Trophoblast cell (in vitro differentiated cells and primary cell): ENCODE measurements around the gene INAVA.

ENCODE experiments used
- DNase-seq, 2 donors: peaks; one replicate each; pipeline ENCODE4 v3.0.0-alpha.2; 2016
- H2AFZ ChIP-seq: 2 replicates; pipeline ENCODE4 v1.6.1; 2013; ENCODE audit warnings: low read length, moderate library complexity, mild to moderate bottlenecking; ENCODE audit not compliant: insufficient read depth, poor library complexity
- H2AK5ac ChIP-seq: 2 replicates; pipeline ENCODE4 v1.6.1; 2013; ENCODE audit warnings: mild to moderate bottlenecking, low read length
- H2BK120ac ChIP-seq: 2 replicates; pipeline ENCODE4 v1.6.1; 2013; ENCODE audit warnings: low read length, mild to moderate bottlenecking, moderate library complexity; ENCODE audit not compliant: insufficient read depth, poor library complexity
- H2BK12ac ChIP-seq: 2 replicates; pipeline ENCODE4 v1.6.1; 2013; ENCODE audit warnings: mild to moderate bottlenecking, low read length, moderate library complexity
- H2BK5ac ChIP-seq: 2 replicates; pipeline ENCODE4 v1.6.1; 2013; ENCODE audit warnings: low read length, low read depth, moderate library complexity, mild to moderate bottlenecking; ENCODE audit not compliant: poor library complexity
- H3K14ac ChIP-seq: 2 replicates; pipeline ENCODE4 v1.6.1; 2013; ENCODE audit warnings: mild to moderate bottlenecking, low read length
- H3K18ac ChIP-seq: 2 replicates; pipeline ENCODE4 v1.6.1; 2013; ENCODE audit warnings: mild to moderate bottlenecking, low read length
- H3K23ac ChIP-seq: 2 replicates; pipeline ENCODE4 v1.6.1; 2013; ENCODE audit warnings: low read length
- H3K27ac ChIP-seq: 2 replicates; pipeline ENCODE4 v1.5.1; 2013; ENCODE audit warnings: low read depth, mild to moderate bottlenecking, inconsistent platforms, low read length, moderate library complexity
- H3K27me3 ChIP-seq: 2 replicates; pipeline ENCODE4 v1.6.1; 2013; ENCODE audit warnings: inconsistent platforms, mild to moderate bottlenecking, low read length, moderate library complexity; ENCODE audit not compliant: insufficient read depth
- H3K36me3 ChIP-seq, 2 experiments: 1 replicate in 1 of 2; 2 replicates in 1 of 2; pipeline ENCODE4 v1.6.1; 2013; ENCODE audit warnings: low read length in 2 of 2, mild to moderate bottlenecking in 2 of 2, moderate library complexity in 1 of 2; ENCODE audit not compliant: insufficient read depth in 2 of 2, control insufficient read depth in 1 of 2
- H3K4ac ChIP-seq: 2 replicates; pipeline ENCODE4 v1.6.1; 2013; ENCODE audit warnings: low read depth, mild to moderate bottlenecking, low read length, moderate library complexity
- H3K4me1 ChIP-seq, 2 experiments: 1 replicate in 1 of 2; 2 replicates in 1 of 2; pipeline ENCODE4 v1.6.1; 2013; ENCODE audit warnings: low read length in 2 of 2, mild to moderate bottlenecking in 2 of 2, moderate library complexity in 1 of 2; ENCODE audit not compliant: insufficient read depth in 2 of 2, control insufficient read depth in 1 of 2
- H3K4me2 ChIP-seq: 2 replicates; pipeline ENCODE4 v1.6.1; 2013; ENCODE audit warnings: inconsistent platforms, mild to moderate bottlenecking, low read length, moderate library complexity
- H3K4me3 ChIP-seq: 2 replicates; pipeline ENCODE4 v1.5.1; 2013; ENCODE audit warnings: mild to moderate bottlenecking, low read depth, low read length, inconsistent platforms
- H3K79me1 ChIP-seq: one replicate; pipeline ENCODE4 v1.6.1; 2013; ENCODE audit warnings: low read length
- H3K79me2 ChIP-seq: 2 replicates; pipeline ENCODE4 v1.6.1; 2013; ENCODE audit warnings: low read length, mild to moderate bottlenecking; ENCODE audit not compliant: control insufficient read depth, insufficient read depth, poor library complexity
- H3K9ac ChIP-seq: 2 replicates; pipeline ENCODE4 v1.6.1; 2013; ENCODE audit warnings: mild to moderate bottlenecking, low read length
- H3K9me3 ChIP-seq: 2 replicates; pipeline ENCODE4 v1.6.1; 2013; ENCODE audit warnings: low read depth, mild to moderate bottlenecking, control low read depth, inconsistent platforms, low read length; ENCODE audit not compliant: insufficient read depth
- H4K12ac ChIP-seq: 2 replicates; pipeline ENCODE4 v1.6.1; 2013; ENCODE audit warnings: low read depth, mild to moderate bottlenecking, low read length, moderate library complexity
- H4K8ac ChIP-seq: 2 replicates; pipeline ENCODE4 v1.6.1; 2013; ENCODE audit warnings: low read depth, mild to moderate bottlenecking, low read length, moderate library complexity
- H4K91ac ChIP-seq: one replicate; pipeline ENCODE4 v1.6.1; 2013; ENCODE audit warnings: low read depth, mild to moderate bottlenecking, low read length, moderate library complexity
- WGBS: extraction: QIAGEN DNeasy Blood & Tissue Kit; methylation state at CpG from one replicate; pipeline ENCODE4 v1.1.7; 2013; ENCODE audit warnings: missing lambda C conversion rate; ENCODE audit not compliant: insufficient read length, insufficient coverage; ENCODE audit errors: extremely low coverage; 5-methylcytosine and 5-hydroxymethylcytosine counted together

INAVA gene

DNA sequence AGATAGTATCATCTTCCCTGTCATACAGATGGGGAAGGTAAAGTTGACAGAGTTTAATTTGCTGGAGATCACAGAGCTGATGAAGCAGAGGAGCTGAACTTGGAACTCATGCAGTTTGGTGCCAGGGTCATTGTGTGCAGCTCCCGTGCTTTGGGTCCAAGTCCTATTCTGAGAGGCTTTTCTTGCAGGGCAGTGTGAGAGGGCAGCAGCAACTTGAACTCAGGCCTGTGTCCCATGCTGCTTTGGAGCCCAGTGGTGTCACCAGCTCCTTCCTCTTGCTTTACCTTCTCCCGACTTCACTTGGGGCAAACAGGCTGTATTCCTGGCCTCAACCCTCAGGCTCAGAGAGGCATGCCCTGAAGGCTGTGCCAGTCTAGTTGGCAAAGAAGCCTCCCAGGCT lies 24.7 kb downstream of the INAVA start:
- H3K23ac ChIP-seq = no peak overlapping the region
- no peak overlapping the region for H2BK5ac ChIP-seq
- H3K4ac ChIP-seq = no peak overlapping the region
- no peak overlapping the region for H3K27ac ChIP-seq
- H4K12ac ChIP-seq = no peak overlapping the region
- H2AFZ ChIP-seq = no peak overlapping the region
- H3K79me1 ChIP-seq = peaks cover 10% of the 10 kb centered on the region
- H3K9me3 ChIP-seq = no peaks in the 10 kb centered on the region
- no peak overlapping the region for H3K14ac ChIP-seq
- no peak overlapping the region for H2BK120ac ChIP-seq
- H3K9ac ChIP-seq = no peak overlapping the region
- DNase-seq = no peak
- peaks cover 24% of the 10 kb centered on the region in 2 experiments for H3K4me1 ChIP-seq
- H3K36me3 ChIP-seq = peaks cover 0 to 3% of the 10 kb centered on the region in 2 experiments
- no peak overlapping the region for H3K18ac ChIP-seq
- H3K79me2 ChIP-seq = no peaks in the 10 kb centered on the region
- H4K8ac ChIP-seq = no peak overlapping the region
- WGBS = no CpG with 5 or more reads among the region's 2 CpGs
- H2AK5ac ChIP-seq = no peak overlapping the region
- H3K4me3 ChIP-seq = no peak overlapping the region
- H3K4me2 ChIP-seq = no peak overlapping the region
- H3K27me3 ChIP-seq = no peaks in the 10 kb centered on the region
- H2BK12ac ChIP-seq = no peak overlapping the region
- H4K91ac ChIP-seq = no peak overlapping the region

DNA sequence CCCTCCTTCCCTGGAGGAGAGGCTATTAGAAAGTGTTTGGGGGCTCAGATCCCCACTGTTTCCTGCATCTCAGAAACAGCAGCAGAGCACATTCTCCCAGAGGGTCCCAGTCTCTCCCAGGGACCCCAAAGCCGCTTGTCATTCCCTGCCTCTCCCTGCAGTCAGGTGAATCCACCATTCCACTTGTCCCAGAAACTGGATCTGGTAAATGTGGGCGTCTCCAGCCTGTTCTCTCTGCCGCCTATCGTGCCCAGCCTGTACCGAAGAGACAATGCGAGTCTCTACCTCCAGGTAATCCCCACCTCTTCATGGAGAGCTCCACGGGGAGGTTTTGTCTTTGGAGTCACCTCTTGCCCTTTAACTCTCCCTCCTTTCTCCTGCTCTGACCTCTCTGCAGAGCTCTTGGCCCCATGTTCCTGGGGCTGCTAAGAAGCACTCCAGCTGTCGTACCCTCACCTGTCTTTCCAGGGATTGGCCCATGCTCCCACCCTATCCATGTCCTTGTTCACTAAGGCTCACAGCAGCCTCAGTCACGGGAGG lies 26.9 kb downstream of the INAVA start:
- Histone ChIP-seq H3K4me2 (no peak overlapping the region), H3K36me3 (no peaks in the 10 kb centered on the region), H4K12ac (no peak overlapping the region), H4K8ac (no peak overlapping the region), H2BK5ac (no peak overlapping the region), H3K18ac (no peak overlapping the region), H2AFZ (no peak overlapping the region), H3K27me3 (no peaks in the 10 kb centered on the region), H3K23ac (no peak overlapping the region), H3K79me1 (peaks cover 10% of the 10 kb centered on the region), H3K4me1 (peaks cover 17% of the 10 kb centered on the region in 2 experiments), H2BK120ac (no peak overlapping the region), H3K27ac (no peak overlapping the region), H3K79me2 (no peaks in the 10 kb centered on the region), H3K4me3 (no peak overlapping the region), H2AK5ac (no peak overlapping the region), H3K4ac (no peak overlapping the region), H3K14ac (no peak overlapping the region), H4K91ac (no peak overlapping the region), H3K9me3 (no peaks in the 10 kb centered on the region), H3K9ac (no peak overlapping the region), H2BK12ac (no peak overlapping the region)
- DNase-seq = no peak
- no CpG with 5 or more reads among the region's 9 CpGs for WGBS

DNA sequence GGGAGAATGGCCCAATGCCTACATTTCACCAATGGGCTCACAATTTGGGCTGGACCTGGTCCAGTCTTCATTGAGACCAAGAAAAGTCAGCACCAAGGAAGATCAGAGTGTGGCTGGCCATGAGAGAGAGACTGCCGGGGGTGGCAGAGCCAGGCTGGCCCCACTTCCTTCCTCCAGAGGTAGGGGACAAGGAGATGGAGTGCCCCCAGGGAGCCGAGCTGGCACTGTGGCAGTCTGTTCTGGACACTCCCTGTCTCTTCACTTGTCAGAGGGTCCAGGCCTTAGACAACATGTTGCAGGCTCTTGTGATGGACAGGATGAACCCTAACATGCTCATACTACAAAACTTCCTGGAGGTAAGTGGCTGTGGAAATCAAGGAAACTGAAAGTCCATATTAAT lies 27.7 kb downstream of the INAVA start:
- no peaks in the 10 kb centered on the region for H3K79me2 ChIP-seq
- no peak overlapping the region for H4K8ac ChIP-seq
- no peak overlapping the region for H4K91ac ChIP-seq
- H3K9me3 ChIP-seq = no peaks in the 10 kb centered on the region
- peaks cover 10% of the 10 kb centered on the region in 2 experiments for H3K4me1 ChIP-seq
- H3K18ac ChIP-seq = no peak overlapping the region
- H3K79me1 ChIP-seq = peaks cover 6% of the 10 kb centered on the region
- no peak overlapping the region for H3K23ac ChIP-seq
- H2AK5ac ChIP-seq = no peak overlapping the region
- no peak overlapping the region for H3K4me2 ChIP-seq
- no peaks in the 10 kb centered on the region for H3K27me3 ChIP-seq
- no peak overlapping the region for H3K4me3 ChIP-seq
- no peak for DNase-seq
- no peak overlapping the region for H3K9ac ChIP-seq
- no peaks in the 10 kb centered on the region for H3K36me3 ChIP-seq
- no peak overlapping the region for H3K4ac ChIP-seq
- H2BK12ac ChIP-seq = no peak overlapping the region
- WGBS = no CpG with 5 or more reads among the region's 2 CpGs
- H4K12ac ChIP-seq = no peak overlapping the region
- no peak overlapping the region for H3K14ac ChIP-seq
- no peak overlapping the region for H2AFZ ChIP-seq
- no peak overlapping the region for H2BK120ac ChIP-seq
- H2BK5ac ChIP-seq = no peak overlapping the region
- no peak overlapping the region for H3K27ac ChIP-seq

DNA sequence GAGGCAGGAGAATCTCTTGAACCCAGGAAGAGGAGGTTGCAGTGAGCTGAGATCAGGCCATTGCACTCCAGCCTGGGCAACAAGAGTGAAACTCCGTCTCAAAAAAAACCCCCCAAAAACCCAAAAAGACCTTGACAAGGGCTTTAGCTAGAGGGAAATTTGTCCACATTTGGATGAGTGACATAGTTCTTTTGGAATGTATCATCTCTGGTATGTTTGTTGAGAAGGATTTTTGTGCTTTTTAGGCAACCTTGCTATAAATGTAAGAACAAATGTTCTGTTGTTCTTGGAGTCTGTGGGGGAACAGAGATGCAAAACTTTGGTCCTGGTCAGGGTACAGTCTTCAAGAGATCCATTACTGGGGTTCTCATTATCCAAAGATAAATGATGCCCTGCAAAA lies 28.9 kb downstream of the INAVA start:
- H3K4me2 ChIP-seq = no peak overlapping the region
- no peaks in the 10 kb centered on the region for H3K36me3 ChIP-seq
- H4K8ac ChIP-seq = no peak overlapping the region
- H4K12ac ChIP-seq = no peak overlapping the region
- H3K27me3 ChIP-seq = no peaks in the 10 kb centered on the region
- no peak overlapping the region for H2AK5ac ChIP-seq
- DNase-seq = peak in 1 of 2 donors; percentile 41
- no peaks in the 10 kb centered on the region for H3K9me3 ChIP-seq
- peaks cover 1% of the 10 kb centered on the region for H3K79me1 ChIP-seq
- WGBS = no CpG with 5 or more reads among the region's 1 CpG
- H3K18ac ChIP-seq = no peak overlapping the region
- no peak overlapping the region for H2BK120ac ChIP-seq
- H2BK5ac ChIP-seq = no peak overlapping the region
- H2BK12ac ChIP-seq = no peak overlapping the region
- H3K23ac ChIP-seq = no peak overlapping the region
- no peak overlapping the region for H3K14ac ChIP-seq
- no peak overlapping the region for H2AFZ ChIP-seq
- H3K27ac ChIP-seq = no peak overlapping the region
- H4K91ac ChIP-seq = no peak overlapping the region
- H3K4me3 ChIP-seq = no peak overlapping the region
- H3K4me1 ChIP-seq = peaks cover 1 to 2% of the 10 kb centered on the region in 2 experiments
- H3K79me2 ChIP-seq = no peaks in the 10 kb centered on the region
- no peak overlapping the region for H3K9ac ChIP-seq
- no peak overlapping the region for H3K4ac ChIP-seq
